Cardiac muscle cell (in vitro differentiated cells and primary cell): ENCODE measurements around the gene TLX2. TPM values are rescaled to one million over a fixed set of nuclear protein-coding genes. Genes with fewer than 3 reads are reported as not detected.

Experiments used
- DNase-seq, 2 donors: peaks; one replicate each; pipeline versions ENCODE4 v3.0.0 to v3.0.0-alpha.2; 2010 to 2017; ENCODE audit warnings: low read depth in 1 of 2, low spot score in 1 of 2
- H3K27ac ChIP-seq: fragments of 200-600 bp; sonication (generic); 2 replicates; pipeline ENCODE4 v1.5.1; 2016
- H3K27me3 ChIP-seq: fragments of 200-600 bp; sonication (generic); 2 replicates; pipeline ENCODE4 v1.6.0; 2016; ENCODE audit warnings: control low read depth
- H3K36me3 ChIP-seq: fragments of 200-600 bp; sonication (generic); 2 replicates; pipeline ENCODE4 v1.5.1; 2016; ENCODE audit warnings: control low read depth
- H3K4me1 ChIP-seq: fragments of 200-600 bp; sonication (generic); 2 replicates; pipeline ENCODE4 v1.8.1; 2017; ENCODE audit warnings: low read depth, mild to moderate bottlenecking, mixed run types
- H3K4me3 ChIP-seq: fragments of 200-600 bp; sonication (generic); 2 replicates; pipeline ENCODE4 v1.5.1; 2016; ENCODE audit warnings: mild to moderate bottlenecking
- H3K9me3 ChIP-seq: fragments of 200-600 bp; sonication (generic); 2 replicates; pipeline ENCODE4 v1.5.1; 2017; ENCODE audit warnings: low read depth, mild to moderate bottlenecking, control low read depth
- polyA plus RNA-seq: library from polyadenylated mRNA; unstranded; fragments of >200 nt; fragmentation: Nextera tagmentation; extraction: Ambion mirVana; gene quantifications from 2 replicates; pipeline ENCODE4 v1.2.1, GENCODE V29; 2016
- total RNA-seq: library from RNA; depleted of rRNA; stranded (reverse); fragments of >200 nt; gene quantifications from 2 replicates; pipeline ENCODE4 v1.2.3, GENCODE V29; 2016
- TF ChIP-seq, protein P1 (sequence below): IDR thresholded peaks from 2 replicates; pipeline ENCODE4 v1.5.1; 2012; ENCODE audit warnings: low read depth, mild to moderate bottlenecking, low read length

Gene TLX2
- total and polyA plus RNA-seq, 2 experiments from 2014 or later: 0.06 TPM; not detected in 1

DNA sequence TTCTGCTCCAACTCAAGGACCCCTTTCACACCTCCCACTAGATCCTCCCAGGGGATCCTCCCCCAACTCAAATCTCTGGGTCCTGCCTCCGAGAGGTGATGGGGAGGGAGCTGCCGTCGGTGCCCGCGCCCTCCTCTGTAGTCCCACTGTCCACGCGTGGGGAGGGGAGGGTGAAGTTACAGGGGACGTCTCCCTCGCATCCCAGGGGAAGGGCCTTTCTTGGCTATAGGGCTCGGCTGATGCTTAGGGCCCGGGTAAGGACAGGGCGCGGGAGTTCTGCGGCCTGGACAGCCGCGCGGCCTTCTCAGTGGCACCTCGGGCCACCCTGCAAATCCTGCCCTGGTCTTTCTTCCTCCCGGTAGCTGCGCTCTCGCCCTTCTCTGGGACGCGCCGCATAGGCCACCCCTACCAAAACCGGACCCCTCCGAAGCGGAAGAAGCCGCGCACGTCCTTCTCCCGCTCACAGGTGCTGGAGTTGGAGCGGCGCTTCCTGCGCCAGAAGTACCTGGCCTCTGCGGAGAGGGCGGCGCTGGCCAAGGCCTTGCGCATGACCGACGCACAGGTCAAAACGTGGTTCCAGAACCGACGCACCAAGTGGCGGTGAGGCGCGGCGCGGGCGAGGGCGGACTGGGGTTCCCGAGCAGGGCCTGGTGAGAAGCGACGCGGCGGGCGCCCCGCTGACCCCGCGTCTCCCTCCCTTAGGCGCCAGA, 1.2 kb downstream of the TLX2 start:
- Histone ChIP-seq H3K4me1 (no peaks in the 10 kb centered on the region), H3K9me3 (no peaks in the 10 kb centered on the region), H3K27me3 (peaks cover 100% of the 10 kb centered on the region), H3K27ac (no peak overlapping the region), H3K4me3 (peak overlapping the region; percentile 10), H3K36me3 (no peaks in the 10 kb centered on the region)
- TF ChIP-seq, protein P1, sequence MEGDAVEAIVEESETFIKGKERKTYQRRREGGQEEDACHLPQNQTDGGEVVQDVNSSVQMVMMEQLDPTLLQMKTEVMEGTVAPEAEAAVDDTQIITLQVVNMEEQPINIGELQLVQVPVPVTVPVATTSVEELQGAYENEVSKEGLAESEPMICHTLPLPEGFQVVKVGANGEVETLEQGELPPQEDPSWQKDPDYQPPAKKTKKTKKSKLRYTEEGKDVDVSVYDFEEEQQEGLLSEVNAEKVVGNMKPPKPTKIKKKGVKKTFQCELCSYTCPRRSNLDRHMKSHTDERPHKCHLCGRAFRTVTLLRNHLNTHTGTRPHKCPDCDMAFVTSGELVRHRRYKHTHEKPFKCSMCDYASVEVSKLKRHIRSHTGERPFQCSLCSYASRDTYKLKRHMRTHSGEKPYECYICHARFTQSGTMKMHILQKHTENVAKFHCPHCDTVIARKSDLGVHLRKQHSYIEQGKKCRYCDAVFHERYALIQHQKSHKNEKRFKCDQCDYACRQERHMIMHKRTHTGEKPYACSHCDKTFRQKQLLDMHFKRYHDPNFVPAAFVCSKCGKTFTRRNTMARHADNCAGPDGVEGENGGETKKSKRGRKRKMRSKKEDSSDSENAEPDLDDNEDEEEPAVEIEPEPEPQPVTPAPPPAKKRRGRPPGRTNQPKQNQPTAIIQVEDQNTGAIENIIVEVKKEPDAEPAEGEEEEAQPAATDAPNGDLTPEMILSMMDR: no peak
- peak in 1 of 2 donors; percentile 10 for DNase-seq

DNA sequence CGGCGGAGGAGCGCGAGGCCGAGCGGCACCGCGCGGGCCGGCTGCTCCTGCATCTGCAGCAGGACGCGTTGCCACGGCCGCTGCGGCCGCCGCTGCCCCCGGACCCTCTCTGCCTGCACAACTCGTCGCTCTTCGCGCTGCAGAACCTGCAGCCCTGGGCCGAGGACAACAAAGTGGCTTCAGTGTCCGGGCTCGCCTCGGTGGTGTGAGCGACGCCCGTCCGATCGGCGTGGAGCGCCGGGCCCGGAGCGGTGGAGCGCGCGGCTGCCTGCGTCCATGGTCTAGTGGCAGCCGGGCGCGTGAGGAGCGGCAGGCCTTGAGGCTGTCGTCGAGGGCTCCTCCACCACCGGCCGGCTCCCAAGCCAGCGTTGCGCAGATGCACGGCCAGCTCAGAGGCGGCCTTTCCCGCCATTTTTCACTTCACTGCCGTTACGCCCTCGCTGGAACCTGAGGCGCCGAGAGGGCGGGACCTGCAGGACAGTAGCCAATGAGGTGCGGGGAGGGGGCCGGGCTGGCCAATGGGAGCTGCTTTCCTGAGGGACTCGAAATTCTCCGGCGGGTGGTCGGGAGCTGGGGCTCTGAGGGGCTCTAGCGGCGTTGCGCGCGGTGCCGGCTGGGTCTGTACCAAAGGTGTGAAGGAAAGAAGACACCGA, 1.9 kb downstream of the TLX2 start:
- Histone ChIP-seq H3K27me3 (peaks cover 100% of the 10 kb centered on the region), H3K36me3 (no peaks in the 10 kb centered on the region), H3K9me3 (no peaks in the 10 kb centered on the region), H3K27ac (no peak overlapping the region), H3K4me1 (no peaks in the 10 kb centered on the region), H3K4me3 (peak overlapping the region; percentile 10)
- TF ChIP-seq, protein P1: no peak
- peak; percentile 60 to 68 for DNase-seq

DNA sequence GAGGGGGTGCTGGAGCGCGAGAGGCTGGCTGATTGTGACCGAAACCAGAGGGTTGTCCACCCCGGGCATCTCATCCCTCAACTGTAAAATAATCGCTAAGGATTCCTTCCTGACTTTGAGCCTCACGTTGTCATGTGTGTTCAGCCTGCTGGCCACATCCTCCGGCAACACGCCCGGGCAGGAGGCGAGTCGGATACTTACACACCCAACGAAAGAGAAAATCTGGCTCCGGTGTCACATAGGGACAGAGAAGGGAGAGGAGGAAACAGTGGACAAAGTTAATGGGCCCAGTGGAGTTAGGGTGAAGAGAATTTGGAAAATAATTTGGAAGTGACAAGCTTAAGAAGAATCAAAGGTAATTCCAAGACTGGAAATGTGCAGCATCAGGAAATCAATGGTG, 2.4 kb downstream of the TLX2 start:
- Histone ChIP-seq H3K27ac (no peak overlapping the region), H3K9me3 (no peaks in the 10 kb centered on the region), H3K4me1 (no peaks in the 10 kb centered on the region), H3K27me3 (peaks cover 100% of the 10 kb centered on the region), H3K4me3 (no peak overlapping the region), H3K36me3 (no peaks in the 10 kb centered on the region)
- TF ChIP-seq, protein P1: no peak
- no peak for DNase-seq

DNA sequence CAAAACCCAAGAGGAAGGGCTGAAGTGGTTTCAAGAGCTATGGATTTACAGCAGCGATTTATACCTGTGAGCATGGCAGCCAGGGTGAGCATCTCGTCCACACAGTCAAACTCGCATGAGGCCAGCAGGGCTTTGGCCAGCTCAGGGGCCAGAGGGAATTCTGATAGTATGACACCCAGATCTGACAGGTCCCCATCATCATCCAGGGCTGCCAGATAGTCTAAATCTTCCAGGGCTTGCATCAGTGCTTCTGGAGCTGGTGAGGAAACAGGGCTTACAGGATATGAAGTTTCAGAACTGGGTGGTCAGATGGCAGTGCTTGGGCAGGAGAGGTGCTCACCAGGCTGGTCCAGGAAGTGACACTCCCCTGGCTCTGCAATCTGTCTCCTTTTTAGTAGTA, 8.3 kb downstream of the TLX2 start:
- TF ChIP-seq, protein P1: no peak
- Histone ChIP-seq H3K4me1 (no peaks in the 10 kb centered on the region), H3K27ac (no peak overlapping the region), H3K36me3 (peaks cover 10% of the 10 kb centered on the region), H3K27me3 (peaks cover 68% of the 10 kb centered on the region), H3K9me3 (no peaks in the 10 kb centered on the region), H3K4me3 (no peak overlapping the region)
- no peak for DNase-seq

DNA sequence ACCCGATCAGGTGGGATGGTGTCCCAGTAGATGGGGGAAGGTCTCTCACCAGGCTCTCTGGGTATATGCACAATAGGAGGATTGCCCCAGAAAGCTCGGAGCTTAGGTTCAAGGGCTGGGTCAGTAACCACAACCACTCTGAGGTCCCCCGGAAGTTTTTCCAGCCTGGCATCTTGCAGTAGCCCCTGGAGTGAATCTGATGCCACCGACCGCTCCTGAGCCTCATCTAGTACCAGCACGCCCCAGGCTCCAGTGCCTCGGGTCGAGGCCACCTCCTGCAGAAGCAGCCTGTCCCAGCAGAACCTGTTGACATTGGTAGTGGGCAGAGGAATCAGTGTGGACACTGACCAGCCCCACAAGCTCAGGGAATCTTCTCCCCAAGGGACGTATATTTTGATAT, 9.8 kb downstream of the TLX2 start:
- TF ChIP-seq, protein P1: no peak
- peaks cover 10% of the 10 kb centered on the region for H3K36me3 ChIP-seq
- H3K9me3 ChIP-seq: no peaks in the 10 kb centered on the region
- peaks cover 5% of the 10 kb centered on the region for H3K4me1 ChIP-seq
- no peak overlapping the region for H3K27ac ChIP-seq
- DNase-seq: no peak
- H3K4me3 ChIP-seq: no peak overlapping the region
- peaks cover 54% of the 10 kb centered on the region for H3K27me3 ChIP-seq
